HepG2 (cell line): ENCODE data around the gene COX6B1. TPM values are rescaled to one million over a fixed set of nuclear protein-coding genes. Genes with fewer than 3 reads are reported as not detected.

Experiments used
- ATAC-seq: fragments of 200-7000 bp; cut with Tn5 transposase; 3 replicates; pipeline ENCODE4 v1.9.1; 2020; ENCODE audit warnings: mild to moderate bottlenecking, moderate library complexity
- BruUV-seq: library from RNA; stranded (reverse); fragments of 400-500 nt; replicated peaks from 2 replicates; lab custom pipeline; 2021; lab: Mats Ljungman, UMichigan
- CTCF ChIA-PET: fragments of 300-600 bp; formaldehyde crosslinking; extraction: SDS; loops from one replicate; lab custom pipeline; 2021; ENCODE audit warnings: low total read pairs, inconsistent platforms, low intra/inter-chr PET ratio; lab: Yijun Ruan, JAX
- POLR2A ChIA-PET: fragments of 350-600 bp; sonication (Branson Sonifier 250); formaldehyde crosslinking; loops from one replicate; lab custom pipeline; 2020; ENCODE audit warnings: antibody characterized with exemption, inconsistent platforms; lab: Yijun Ruan, JAX
- DNase-seq: peaks from one replicate; pipeline ENCODE4 v3.0.0-alpha.2; 2015; ENCODE audit warnings: low spot score
- FAIRE-seq: peaks from 3 replicates; lab custom pipeline; 2011; peaks lifted over from hg19 to GRCh38; lab: Jason Lieb, UNC
- H2AFZ ChIP-seq: one replicate; pipeline ENCODE4 v1.6.1; 2011; ENCODE audit warnings: low read length, inconsistent platforms
- H3K27ac ChIP-seq: fragments of 300-600 bp; 3 replicates; pipeline ENCODE4 v1.8.0; 2011; ENCODE audit warnings: mixed run types, mild to moderate bottlenecking, mixed read lengths, low read length, inconsistent platforms; ENCODE audit not compliant: insufficient read depth; ENCODE audit errors: extremely low read length
- H3K27me3 ChIP-seq, 2 experiments: fragments of 200-600 bp in 1 of 2; 2 replicates in 1 of 2; 3 replicates in 1 of 2; pipeline versions ENCODE4 v1.6.0 to v1.8.0; 2011; ENCODE audit warnings: low read length in 2 of 2, mild to moderate bottlenecking in 2 of 2, moderate library complexity in 2 of 2, inconsistent platforms in 1 of 2; ENCODE audit not compliant: insufficient read depth in 2 of 2, control insufficient read depth in 1 of 2
- H3K36me3 ChIP-seq, 2 experiments: fragments of 200-600 bp in 1 of 2; replicated peaks in 1 of 2; 2 replicates in 1 of 2; 3 replicates in 1 of 2; pipeline versions ENCODE4 v1.5.1 to v1.8.0; 2011; ENCODE audit warnings: low read length in 2 of 2, inconsistent platforms in 1 of 2; ENCODE audit not compliant: insufficient read depth in 2 of 2, control insufficient read depth in 1 of 2
- H3K4me1 ChIP-seq: 2 replicates; pipeline ENCODE4 v1.5.1; 2012; ENCODE audit warnings: low read length, inconsistent platforms; ENCODE audit not compliant: insufficient read depth
- H3K4me2 ChIP-seq: 2 replicates; pipeline ENCODE4 v1.6.0; 2011; ENCODE audit warnings: low read depth, low read length, inconsistent platforms
- H3K4me3 ChIP-seq, 3 experiments: fragments of 200-600 bp in 1 of 3; sonication (generic), shearing (Covaris generic) in 1 of 3; replicated peaks in 1 of 3; 2 replicates each; pipeline ENCODE4 v1.5.1; 2011 to 2016; ENCODE audit warnings: low read length in 3 of 3, inconsistent platforms in 2 of 3, low read depth in 2 of 3, mild to moderate bottlenecking in 2 of 3, control low read depth in 1 of 3, mixed read lengths in 1 of 3; ENCODE audit not compliant: insufficient read depth in 1 of 3
- H3K79me2 ChIP-seq: one replicate; pipeline ENCODE4 v1.6.1; 2011; ENCODE audit warnings: low read length, inconsistent platforms; ENCODE audit not compliant: insufficient read depth
- H3K9ac ChIP-seq: 2 replicates; pipeline ENCODE4 v1.6.0; 2011; ENCODE audit warnings: mild to moderate bottlenecking, low read depth, low read length, inconsistent platforms; ENCODE audit not compliant: insufficient read depth
- H3K9me3 ChIP-seq: 2 replicates; pipeline ENCODE4 v1.5.1; 2012; ENCODE audit warnings: mild to moderate bottlenecking, low read length
- H4K20me1 ChIP-seq: 2 replicates; pipeline ENCODE4 v1.6.0; 2011; ENCODE audit warnings: inconsistent platforms, mild to moderate bottlenecking, low read length, moderate library complexity; ENCODE audit not compliant: insufficient read depth
- CHD2 ChIP-seq: IDR thresholded peaks from 2 replicates; pipeline ENCODE4 v1.6.1; 2011; ENCODE audit warnings: low read depth, low read length, improper control_type of control experiment
- GLMP ChIP-seq: sonication (generic); formaldehyde crosslinking; IDR thresholded peaks from 2 replicates; pipeline ENCODE4 v1.9.0; 2021; ENCODE audit warnings: missing genetic modification reagents, mild to moderate bottlenecking, borderline replicate concordance
- NFYC ChIP-seq: IDR thresholded peaks from 2 replicates; pipeline ENCODE4 v1.6.1; 2016; ENCODE audit warnings: missing genetic modification reagents, missing compliant biosample characterization
- POLR2A ChIP-seq, 2 experiments: IDR thresholded peaks; 2 replicates each; pipeline ENCODE4 v1.6.1; 2011; ENCODE audit warnings: low read depth in 2 of 2, low read length in 2 of 2, mild to moderate bottlenecking in 1 of 2, moderate library complexity in 1 of 2; ENCODE audit not compliant: insufficient read depth in 1 of 2
- POLR2AphosphoS5 ChIP-seq: IDR thresholded peaks from 2 replicates; pipeline ENCODE4 v1.6.1; 2012; ENCODE audit warnings: low read depth, low read length
- SMYD3 ChIP-seq: sonication (generic); formaldehyde crosslinking; IDR thresholded peaks from 2 replicates; pipeline ENCODE4 v1.8.1; 2023; ENCODE audit warnings: mild to moderate bottlenecking, missing genetic modification reagents
- SP2 ChIP-seq: sonication (generic); formaldehyde crosslinking; IDR thresholded peaks from 2 replicates; pipeline ENCODE4 v1.5.1; 2020; ENCODE audit warnings: mild to moderate bottlenecking, missing genetic modification reagents
- TAF1 ChIP-seq: sonication (generic); formaldehyde crosslinking; IDR thresholded peaks from 2 replicates; pipeline ENCODE4 v1.4.0; 2020; ENCODE audit warnings: missing genetic modification reagents
- TMF1 ChIP-seq: sonication (generic); formaldehyde crosslinking; IDR thresholded peaks from 2 replicates; pipeline ENCODE4 v1.8.1; 2022; ENCODE audit warnings: low read depth, missing genetic modification reagents
- ZNF224 ChIP-seq: sonication (generic); formaldehyde crosslinking; IDR thresholded peaks from 2 replicates; pipeline ENCODE4 v1.5.0; 2020; ENCODE audit warnings: mild to moderate bottlenecking, missing genetic modification reagents
- ZNF430 ChIP-seq: sonication (generic); formaldehyde crosslinking; IDR thresholded peaks from 2 replicates; pipeline ENCODE4 v1.9.0; 2021; ENCODE audit warnings: mild to moderate bottlenecking, missing genetic modification reagents
- ZNF598 ChIP-seq: sonication (generic); formaldehyde crosslinking; IDR thresholded peaks from 2 replicates; pipeline ENCODE4 v1.5.1; 2020; ENCODE audit warnings: mild to moderate bottlenecking, missing genetic modification reagents, borderline replicate concordance
- ZNF607 ChIP-seq: sonication (generic); formaldehyde crosslinking; IDR thresholded peaks from 2 replicates; pipeline ENCODE4 v1.5.1; 2020; ENCODE audit warnings: missing genetic modification reagents, mild to moderate bottlenecking, borderline replicate concordance
- WGBS: methylation state at CpG from one replicate; pipeline ENCODE4 v1.1.6; 2017; ENCODE audit warnings: low lambda C conversion rate; 5-methylcytosine and 5-hydroxymethylcytosine counted together
- in situ Hi-C: cut with HindIII; loops from 2 replicates; pipeline ENCODE4 v1.10.0; 2017; ENCODE audit warnings: low pct_unique_long_range_greater_than_20kb; ENCODE audit not compliant: extremely low pct_ligation_motif_present
- intact Hi-C: fragments of 100-400 bp; cut with micrococcal nuclease; formaldehyde crosslinking; loops from one replicate; pipeline ENCODE4 v1.10.0; 2022; ENCODE audit not compliant: unreplicated experiment
- polyA plus RNA-seq, 8 experiments: library from polyadenylated mRNA; depleted of rRNA in 3 of 8; stranded (reverse) in 7 of 8; unstranded in 1 of 8; fragments of >200 nt; fragmentation: Illumina TruSeq in 4 of 8; extraction: Trizol in 4 of 8; gene quantifications; 2 replicates each; pipeline versions ENCODE4 v1.2.1 to v1.2.3, GENCODE V29; 2011 to 2016; ENCODE audit warnings: low read depth in 4 of 8, missing spikeins in 1 of 8, mixed read lengths in 1 of 8; ENCODE audit not compliant: insufficient read depth in 1 of 8
- total RNA-seq, 5 experiments: library from RNA; depleted of rRNA; stranded (reverse); fragments of >200 nt; fragmentation: Illumina TruSeq; extraction: Trizol; gene quantifications; 2 replicates each; pipeline ENCODE4 v1.2.3, GENCODE V29; 2016; ENCODE audit warnings: low read depth in 1 of 5
- TF ChIP-seq, protein P1 (sequence below): sonication (generic); formaldehyde crosslinking; IDR thresholded peaks from 2 replicates; pipeline ENCODE4 v1.5.0; 2020; ENCODE audit warnings: mild to moderate bottlenecking, missing genetic modification reagents, borderline replicate concordance
- TF ChIP-seq, protein P2 (sequence below): sonication (generic); formaldehyde crosslinking; IDR thresholded peaks from 2 replicates; pipeline ENCODE4 v1.5.0; 2020; ENCODE audit warnings: missing genetic modification reagents

Gene COX6B1
- total and polyA plus RNA-seq, 2 of the 13 experiments (the other 11 are each of a cell fraction or from before 2014, with no cell fraction given), result 481 to 487 TPM

DNA sequence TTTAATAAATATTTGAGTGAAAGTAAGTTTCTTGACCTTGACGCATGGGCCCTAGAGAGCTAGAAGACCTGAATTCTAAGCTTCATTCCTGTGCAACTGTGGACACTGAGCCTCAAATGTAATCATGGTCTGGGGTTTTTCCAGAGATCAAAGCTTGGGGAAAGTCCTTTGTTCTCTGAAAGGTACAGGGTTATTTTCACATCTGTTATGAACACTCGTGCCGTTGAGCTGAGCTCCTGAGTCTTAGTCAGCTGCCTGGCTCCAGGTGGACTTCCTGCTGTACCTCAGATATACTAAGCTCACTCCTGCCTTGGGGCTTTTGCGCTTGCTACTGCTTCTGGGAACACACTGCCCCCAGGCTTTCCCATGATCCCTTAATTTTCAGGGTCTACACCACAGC lies 48.7 kb downstream of the COX6B1 start (continued):
- TF ChIP-seq, protein P1, sequence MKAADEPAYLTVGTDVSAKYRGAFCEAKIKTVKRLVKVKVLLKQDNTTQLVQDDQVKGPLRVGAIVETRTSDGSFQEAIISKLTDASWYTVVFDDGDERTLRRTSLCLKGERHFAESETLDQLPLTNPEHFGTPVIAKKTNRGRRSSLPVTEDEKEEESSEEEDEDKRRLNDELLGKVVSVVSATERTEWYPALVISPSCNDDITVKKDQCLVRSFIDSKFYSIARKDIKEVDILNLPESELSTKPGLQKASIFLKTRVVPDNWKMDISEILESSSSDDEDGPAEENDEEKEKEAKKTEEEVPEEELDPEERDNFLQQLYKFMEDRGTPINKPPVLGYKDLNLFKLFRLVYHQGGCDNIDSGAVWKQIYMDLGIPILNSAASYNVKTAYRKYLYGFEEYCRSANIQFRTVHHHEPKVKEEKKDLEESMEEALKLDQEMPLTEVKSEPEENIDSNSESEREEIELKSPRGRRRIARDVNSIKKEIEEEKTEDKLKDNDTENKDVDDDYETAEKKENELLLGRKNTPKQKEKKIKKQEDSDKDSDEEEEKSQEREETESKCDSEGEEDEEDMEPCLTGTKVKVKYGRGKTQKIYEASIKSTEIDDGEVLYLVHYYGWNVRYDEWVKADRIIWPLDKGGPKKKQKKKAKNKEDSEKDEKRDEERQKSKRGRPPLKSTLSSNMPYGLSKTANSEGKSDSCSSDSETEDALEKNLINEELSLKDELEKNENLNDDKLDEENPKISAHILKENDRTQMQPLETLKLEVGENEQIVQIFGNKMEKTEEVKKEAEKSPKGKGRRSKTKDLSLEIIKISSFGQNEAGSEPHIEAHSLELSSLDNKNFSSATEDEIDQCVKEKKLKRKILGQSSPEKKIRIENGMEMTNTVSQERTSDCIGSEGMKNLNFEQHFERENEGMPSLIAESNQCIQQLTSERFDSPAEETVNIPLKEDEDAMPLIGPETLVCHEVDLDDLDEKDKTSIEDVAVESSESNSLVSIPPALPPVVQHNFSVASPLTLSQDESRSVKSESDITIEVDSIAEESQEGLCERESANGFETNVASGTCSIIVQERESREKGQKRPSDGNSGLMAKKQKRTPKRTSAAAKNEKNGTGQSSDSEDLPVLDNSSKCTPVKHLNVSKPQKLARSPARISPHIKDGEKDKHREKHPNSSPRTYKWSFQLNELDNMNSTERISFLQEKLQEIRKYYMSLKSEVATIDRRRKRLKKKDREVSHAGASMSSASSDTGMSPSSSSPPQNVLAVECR, result peak; percentile 17; the same call in 1 of the 2 replicates
- TF ChIP-seq ZNF598 (CRISPR knock-in tag) (no peak), TAF1 (CRISPR knock-in tag) (no peak)

- Histone ChIP-seq H4K20me1 (no peaks in the 10 kb centered on the region), H3K27ac (peak overlapping the region; percentile 56), H3K36me3 (no peaks in the 10 kb centered on the region), H3K9ac (peak overlapping the region; percentile 62), H2AFZ (peak overlapping the region; percentile 89), H3K4me3 (peak overlapping the region; percentile 50 to 77 (median 70)), H3K4me2 (peak overlapping the region; percentile 92), H3K4me1 (peaks cover 29% of the 10 kb centered on the region), H3K27me3 (no peaks in the 10 kb centered on the region), H3K79me2 (no peaks in the 10 kb centered on the region), H3K9me3 (no peaks in the 10 kb centered on the region)
- WGBS, result under 1% methylated on average over 19 of the region's 50 CpGs
- FAIRE-seq, result peak; percentile 86
- POLR2A ChIA-PET, result interaction anchor here (0.5 to 2.4 kb wide), 20 partner anchors 10 to 434 kb away, joined by 3 to 23 read pairs (median 4); partner anchors contain the start of genes COX6B1, LIN37 and PRODH2
- ATAC-seq, result peak; percentile 99
- CTCF ChIA-PET, result interaction anchor here (1.0 to 1.7 kb wide), 2 partner anchors 9 to 14 kb away, joined by 4 to 7 read pairs; no protein-coding TSS in a partner anchor
- no TSS peak for BruUV-seq
- intact Hi-C loops, result no loop called here
- in situ Hi-C loops, result no loop called here
- peak; percentile 96 for DNase-seq
- TF ChIP-seq ZNF224 (CRISPR knock-in tag) (0 out of 2 replicates have a peak, but pooled peaks have one; percentile 54), POLR2A (IDR thresholded peaks at IDR 0.05; ENCODE audit: insufficient read depth in 1 of 2, low read depth in 2 of 2, low read length in 2 of 2) (peak in 1 of 2 experiments; percentile 79; a peak in 2 of 4 replicates), TMF1 (CRISPR knock-in tag) (no peak), GLMP (no peak), CHD2 (peak; percentile 67), ZNF607 (CRISPR knock-in tag) (peak; percentile 33; the same call in 1 of the 2 replicates), ZNF430 (CRISPR knock-in tag) (peak; percentile 63; the same call in 1 of the 2 replicates), SP2 (CRISPR knock-in tag) (peak; percentile 99), SMYD3 (CRISPR knock-in tag) (0 out of 2 replicates have a peak, but pooled peaks have one; percentile 50), NFYC (CRISPR knock-in tag) (peak; percentile 99), POLR2AphosphoS5 (peak; percentile 80)
- TF ChIP-seq, protein P2, sequence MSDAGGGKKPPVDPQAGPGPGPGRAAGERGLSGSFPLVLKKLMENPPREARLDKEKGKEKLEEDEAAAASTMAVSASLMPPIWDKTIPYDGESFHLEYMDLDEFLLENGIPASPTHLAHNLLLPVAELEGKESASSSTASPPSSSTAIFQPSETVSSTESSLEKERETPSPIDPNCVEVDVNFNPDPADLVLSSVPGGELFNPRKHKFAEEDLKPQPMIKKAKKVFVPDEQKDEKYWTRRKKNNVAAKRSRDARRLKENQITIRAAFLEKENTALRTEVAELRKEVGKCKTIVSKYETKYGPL (CRISPR knock-in tag), result no peak
Measured at GRCh38 chr19:35702223-35703012, 54.3 kb downstream of the COX6B1 start.
